Measurements from ENCODE around the gene SPATA24. TPM values are rescaled to one million over a fixed set of nuclear protein-coding genes. Genes with fewer than 3 reads are reported as not detected.
"Not testable (repeated sequence)": the region's sequence is repeated elsewhere in the genome, so short reads cannot be mapped to it uniquely, and the experiment has no call there.

The SPATA24 gene
- total RNA-seq, 1 donor from 2014 or later, result 4.8 TPM

GRCh38 chr5:139395844-139396640 lies 7.8 kb downstream of the SPATA24 start:
- DNase-seq (ENCODE audit: extremely low read depth, low read depth, low spot score), result no peak

- no peak for DNase-seq (ENCODE audit: extremely low read depth, low read depth, low spot score)
These were observed 9.0 kb downstream of the SPATA24 start, which contains the start of gene PROB1 for GRCh38 chr5:139394654-139395566. Gene PROB1, minus strand, starts transcription at chr5:139395104. Its CDS starts 23 bp downstream, at chr5:139395081.

GRCh38 chr5:139394123-139394653 lies 9.7 kb downstream of the SPATA24 start:
- no peak for DNase-seq (ENCODE audit: extremely low read depth, low read depth, low spot score)

GRCh38 chr5:139393497-139394122 lies 10.3 kb downstream of the SPATA24 start:
- DNase-seq (ENCODE audit: extremely low read depth, low read depth, low spot score), result no peak

- no peak for DNase-seq (ENCODE audit: extremely low read depth, low read depth, low spot score)
These were observed 11.0 kb downstream of the SPATA24 start for GRCh38 chr5:139392678-139393496.

- no peak for DNase-seq (ENCODE audit: extremely low read depth, low read depth, low spot score)
These were observed 11.6 kb downstream of the SPATA24 start for GRCh38 chr5:139392324-139392677.

GRCh38 chr5:139391570-139392323 lies 12.1 kb downstream of the SPATA24 start:
- no peak for DNase-seq (ENCODE audit: extremely low read depth, low read depth, low spot score)

GRCh38 chr5:139390639-139391569 lies 13.0 kb downstream of the SPATA24 start:
- DNase-seq (ENCODE audit: extremely low read depth, low read depth, low spot score), result no peak

- no peak for DNase-seq (ENCODE audit: extremely low read depth, low read depth, low spot score)
These were observed 13.9 kb downstream of the SPATA24 start, which contains the start of gene MZB1 for GRCh38 chr5:139389701-139390638. Gene MZB1, minus strand, starts transcription at chr5:139389913. Its CDS starts 57 bp downstream, at chr5:139389856.

GRCh38 chr5:139388198-139388821 lies 15.6 kb downstream of the SPATA24 start:
- no peak for DNase-seq (ENCODE audit: extremely low read depth, low read depth, low spot score)

- no peak for DNase-seq (ENCODE audit: extremely low read depth, low read depth, low spot score)
These were observed 16.2 kb downstream of the SPATA24 start for GRCh38 chr5:139387611-139388197.

- DNase-seq (ENCODE audit: extremely low read depth, low read depth, low spot score), result not testable (repeated sequence)
These were observed 16.9 kb downstream of the SPATA24 start for GRCh38 chr5:139386956-139387355.

GRCh38 chr5:139386050-139386438 lies 17.8 kb downstream of the SPATA24 start:
- no peak for DNase-seq (ENCODE audit: extremely low read depth, low read depth, low spot score)

GRCh38 chr5:139385061-139386049 lies 18.5 kb downstream of the SPATA24 start:
- DNase-seq (ENCODE audit: extremely low read depth, low read depth, low spot score), result no peak

GRCh38 chr5:139384591-139385051 lies 19.3 kb downstream of the SPATA24 start:
- no peak for DNase-seq (ENCODE audit: extremely low read depth, low read depth, low spot score)
